Activated T-cell treated with anti-CD3 and anti-CD28 coated beads for 4 hours (primary cell): Measurements from ENCODE around the gene BICDL1.

ENCODE experiments used
- DNase-seq: peaks from one replicate; pipeline ENCODE4 v3.0.0-alpha.2; 2020

Gene BICDL1

DNA sequence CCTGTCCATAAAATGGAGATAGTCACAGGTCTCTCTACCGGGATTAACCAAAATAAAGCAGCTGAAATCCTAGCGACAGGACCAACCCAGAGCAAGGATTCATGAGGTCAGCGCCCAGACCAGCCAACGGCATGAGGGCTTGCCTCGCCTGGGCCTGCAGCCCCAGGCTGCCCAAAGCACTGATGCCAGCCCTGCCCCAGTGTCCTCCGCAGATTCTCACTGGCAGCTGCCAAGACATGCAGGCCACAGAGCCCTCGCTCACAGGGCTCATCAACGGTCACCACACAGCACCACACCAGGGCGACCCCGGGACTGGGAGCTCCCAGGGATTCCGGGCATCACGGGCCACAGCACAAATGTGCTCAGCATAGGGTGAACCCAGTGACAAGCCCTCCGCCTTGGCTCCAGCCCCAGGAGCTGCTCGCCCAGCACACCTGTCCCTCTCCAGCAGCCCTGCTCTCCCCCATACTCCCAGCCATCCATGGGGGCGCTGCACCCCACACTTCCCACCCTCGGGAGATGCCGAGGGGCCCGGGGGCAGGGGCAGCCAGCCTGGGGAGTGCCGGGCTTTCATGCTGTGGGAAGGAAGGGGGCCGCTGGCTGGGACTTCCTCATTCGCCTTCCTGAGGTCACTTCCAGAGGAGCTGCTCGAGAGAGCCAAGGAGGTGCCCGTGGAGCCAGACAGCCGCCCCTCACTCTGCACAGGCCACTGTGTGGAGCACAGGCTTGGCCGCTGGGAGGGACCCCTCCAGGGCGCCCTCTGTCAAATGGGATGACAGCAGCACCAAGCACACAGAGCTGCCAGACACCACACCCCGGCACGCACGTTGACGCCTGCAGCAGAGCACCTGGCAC lies 113.4 kb downstream of the BICDL1 start:
- DNase-seq, result no peak

DNA sequence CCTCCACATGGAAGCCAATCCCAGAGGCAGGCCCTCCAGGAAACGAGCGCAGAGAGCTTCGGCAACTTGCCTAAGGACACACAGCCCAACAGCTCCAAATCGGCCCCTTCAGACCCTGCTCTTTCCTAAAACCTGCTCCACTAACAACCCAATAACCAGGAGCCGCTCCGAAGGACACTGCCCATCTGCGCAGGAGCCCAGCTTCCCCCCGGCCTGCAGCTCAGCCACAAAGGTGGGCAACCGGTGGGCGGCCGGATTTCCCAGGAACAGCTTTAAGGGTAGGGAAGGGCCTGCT lies 114.0 kb downstream of the BICDL1 start:
- no peak for DNase-seq

DNA sequence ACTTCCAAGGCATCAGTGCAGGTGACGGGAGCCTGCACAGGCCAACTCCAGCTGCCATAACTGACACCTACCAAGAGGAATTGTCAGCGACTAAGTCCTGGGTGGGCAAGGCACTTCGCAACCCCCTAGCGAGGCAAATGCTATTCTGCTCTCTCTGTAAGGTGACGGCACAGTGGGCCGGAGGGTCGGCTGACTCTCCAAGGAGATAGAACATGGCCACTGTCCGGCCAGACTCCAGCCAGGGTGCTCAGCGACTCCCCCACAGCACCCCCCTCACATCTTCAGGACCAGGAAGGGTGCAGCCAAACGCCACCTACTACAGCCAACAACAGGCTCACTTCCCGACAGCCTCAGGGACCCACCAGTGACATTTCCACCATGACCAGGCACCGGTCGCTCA lies 114.3 kb downstream of the BICDL1 start:
- no peak for DNase-seq

DNA sequence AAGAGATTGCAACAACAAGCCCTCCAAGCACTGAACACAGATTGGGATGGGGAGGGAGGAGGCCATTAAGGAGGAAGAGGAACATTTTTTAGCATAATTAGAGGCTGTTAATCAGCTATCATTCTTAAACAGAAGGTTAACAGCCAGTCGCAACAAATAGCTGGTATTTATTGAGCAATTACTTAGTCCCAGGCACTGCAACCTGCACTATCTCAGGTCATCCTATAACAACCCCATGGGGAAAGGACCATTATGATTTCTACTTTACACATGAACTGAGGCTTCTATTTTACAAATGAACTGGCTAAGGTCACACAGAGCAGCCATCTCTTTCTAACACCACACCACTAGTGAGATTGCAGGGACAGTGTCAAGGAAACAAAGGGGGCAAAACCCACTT lies 117.1 kb downstream of the BICDL1 start:
- DNase-seq, result no peak

DNA sequence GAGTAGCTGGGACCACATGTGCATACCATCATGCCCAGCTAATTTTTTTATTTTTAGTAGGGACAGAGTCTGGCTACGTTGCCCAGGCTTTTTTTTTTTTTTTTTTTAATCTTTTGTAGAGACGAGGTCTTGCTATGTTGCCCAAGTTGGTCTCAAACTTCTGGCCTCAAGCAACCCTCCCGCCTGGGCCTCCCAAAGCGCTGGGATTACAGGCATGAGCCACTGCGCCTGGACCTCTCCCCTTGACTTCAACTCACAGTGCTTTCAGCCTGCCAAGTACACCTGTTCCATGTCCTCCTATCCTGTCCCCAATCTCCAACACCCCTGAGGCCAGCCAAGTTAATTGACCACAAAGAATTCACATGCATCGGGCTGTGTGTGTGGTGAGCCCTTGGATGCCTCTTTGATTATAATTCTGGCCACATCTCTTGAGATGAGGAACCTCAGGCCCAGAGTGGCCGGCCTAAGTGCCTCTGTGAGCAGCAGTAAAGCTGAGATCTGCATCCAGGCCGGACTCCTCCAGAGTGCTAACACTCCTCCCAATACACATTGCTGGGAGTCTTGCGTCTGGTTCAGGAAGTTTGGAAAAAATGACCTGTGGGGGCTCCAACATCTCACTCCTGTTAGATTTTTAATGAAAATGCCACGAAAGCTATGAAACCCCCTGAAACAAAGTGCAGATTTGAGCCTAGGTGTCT lies 120.7 kb downstream of the BICDL1 start:
- no peak for DNase-seq

DNA sequence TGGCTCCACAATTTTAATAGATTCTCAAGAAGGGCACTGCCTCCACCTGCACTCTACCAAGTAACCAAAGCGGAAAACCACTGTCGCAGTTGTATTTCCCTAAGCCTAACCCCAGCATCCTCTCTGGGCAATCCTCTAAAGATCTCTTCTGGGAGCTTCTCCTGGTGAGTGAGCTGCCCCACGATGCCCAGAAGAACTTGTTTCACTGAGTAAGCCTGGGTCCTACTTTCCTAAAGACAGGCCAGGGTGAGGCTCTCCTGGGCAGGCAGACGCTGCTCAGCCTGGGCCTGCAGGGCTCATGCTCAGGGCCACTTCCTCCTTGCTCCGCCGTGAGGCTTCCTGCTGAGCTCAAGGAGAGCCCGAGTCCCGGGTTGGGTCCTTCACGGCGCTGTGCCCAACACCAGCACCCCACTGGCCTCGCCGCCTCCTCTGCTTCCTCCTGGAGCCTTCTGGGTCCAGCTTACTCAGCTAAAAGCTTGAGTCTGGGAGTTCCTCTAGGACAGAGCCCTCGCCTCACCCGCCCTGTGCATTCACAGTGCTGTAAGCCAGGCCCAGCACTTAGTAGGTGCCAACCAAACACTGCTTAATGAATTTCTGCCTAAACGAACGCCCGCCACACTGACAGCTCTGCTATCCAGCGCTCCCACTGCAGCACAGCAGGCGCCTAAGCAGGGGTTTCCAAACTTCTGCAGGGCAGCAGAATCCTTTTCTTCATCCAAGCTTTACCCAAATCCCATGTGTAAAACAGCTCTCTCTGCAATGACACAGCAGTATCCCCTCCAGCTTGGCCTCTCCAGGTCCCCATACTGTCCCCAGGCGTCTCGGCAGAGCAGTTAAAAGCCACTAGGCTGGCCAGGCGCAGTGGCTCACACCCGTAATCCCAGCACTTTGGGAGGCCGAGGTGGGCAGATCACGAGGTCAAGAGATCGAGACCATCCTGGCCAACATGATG lies 121.8 kb downstream of the BICDL1 start:
- no peak for DNase-seq

DNA sequence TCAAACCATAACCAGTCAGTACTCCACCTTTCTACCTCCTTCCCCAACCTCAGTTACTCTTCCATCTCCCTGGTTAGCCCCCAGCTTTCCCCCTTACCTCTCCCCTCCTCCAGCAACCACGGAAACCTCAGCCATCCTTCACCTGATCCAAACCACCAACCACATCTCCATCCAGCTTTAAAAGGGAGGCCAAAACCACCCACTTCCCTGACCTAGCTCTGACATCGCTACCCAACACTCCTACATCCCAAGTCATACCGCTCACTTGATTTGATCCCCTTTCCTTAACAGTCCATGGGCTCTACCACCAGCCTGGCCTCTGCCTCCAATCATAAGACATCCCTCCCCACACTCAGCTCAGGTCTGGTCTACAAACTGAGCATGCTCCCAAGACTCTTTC lies 126.0 kb downstream of the BICDL1 start:
- no peak for DNase-seq

DNA sequence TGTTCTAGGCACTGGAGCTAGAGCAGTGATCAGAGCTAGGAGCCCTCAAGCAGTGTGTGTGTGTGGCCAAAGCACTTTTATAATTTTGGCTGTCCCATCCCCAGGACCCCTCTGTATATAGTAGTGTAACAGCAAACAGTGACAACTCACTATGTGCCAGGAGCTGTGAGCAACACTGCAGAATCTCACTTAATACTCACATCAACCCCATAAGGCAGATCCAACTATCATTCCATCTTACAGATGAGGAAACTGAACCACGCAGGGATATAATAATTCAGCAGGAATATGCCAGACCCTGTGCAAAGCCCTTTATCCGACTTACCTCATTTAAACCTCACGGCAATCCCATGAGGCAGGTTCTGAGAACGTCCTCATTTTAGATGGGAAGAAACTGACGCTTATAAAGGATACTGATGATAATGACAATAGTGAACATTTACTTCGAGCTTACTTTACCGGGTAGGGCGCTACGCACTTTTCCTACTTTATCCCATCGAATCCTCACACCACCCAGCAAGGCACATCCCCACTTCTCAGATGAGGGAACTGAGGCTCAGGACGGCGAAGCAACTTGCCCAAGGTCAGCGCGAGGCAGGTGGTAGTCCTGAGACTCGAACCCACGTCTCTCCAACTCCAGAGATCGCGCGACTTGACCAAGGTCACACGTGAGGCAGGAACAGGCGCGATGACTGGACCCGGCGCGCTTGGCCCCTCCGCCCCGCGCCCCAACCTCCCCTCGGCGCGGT lies 126.8 kb downstream of the BICDL1 start:
- no peak for DNase-seq

DNA sequence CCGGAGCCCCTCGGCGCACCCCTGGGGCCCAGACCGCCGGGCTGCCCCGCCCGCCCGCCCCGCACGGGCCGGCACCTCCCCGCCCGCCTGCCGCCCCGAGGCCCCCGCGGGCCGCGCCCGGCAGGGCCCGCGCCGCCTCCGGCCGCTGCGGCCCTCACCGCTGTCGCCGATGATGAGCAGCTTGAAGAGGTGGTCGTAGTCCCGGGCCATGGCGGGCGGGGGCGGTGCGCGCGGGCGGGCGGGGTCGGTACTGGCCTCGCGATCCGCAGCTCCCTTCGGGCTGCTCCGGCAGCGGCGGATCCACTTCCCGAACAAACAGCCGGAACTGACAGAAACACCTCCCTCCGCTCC lies 127.4 kb downstream of the BICDL1 start, which contains the start of gene RAB35:
Gene RAB35 (minus strand): TSS at position 313 of the 351 bp plus-strand sequence. CDS start 103 bp downstream, at position 210.
- no peak for DNase-seq

DNA sequence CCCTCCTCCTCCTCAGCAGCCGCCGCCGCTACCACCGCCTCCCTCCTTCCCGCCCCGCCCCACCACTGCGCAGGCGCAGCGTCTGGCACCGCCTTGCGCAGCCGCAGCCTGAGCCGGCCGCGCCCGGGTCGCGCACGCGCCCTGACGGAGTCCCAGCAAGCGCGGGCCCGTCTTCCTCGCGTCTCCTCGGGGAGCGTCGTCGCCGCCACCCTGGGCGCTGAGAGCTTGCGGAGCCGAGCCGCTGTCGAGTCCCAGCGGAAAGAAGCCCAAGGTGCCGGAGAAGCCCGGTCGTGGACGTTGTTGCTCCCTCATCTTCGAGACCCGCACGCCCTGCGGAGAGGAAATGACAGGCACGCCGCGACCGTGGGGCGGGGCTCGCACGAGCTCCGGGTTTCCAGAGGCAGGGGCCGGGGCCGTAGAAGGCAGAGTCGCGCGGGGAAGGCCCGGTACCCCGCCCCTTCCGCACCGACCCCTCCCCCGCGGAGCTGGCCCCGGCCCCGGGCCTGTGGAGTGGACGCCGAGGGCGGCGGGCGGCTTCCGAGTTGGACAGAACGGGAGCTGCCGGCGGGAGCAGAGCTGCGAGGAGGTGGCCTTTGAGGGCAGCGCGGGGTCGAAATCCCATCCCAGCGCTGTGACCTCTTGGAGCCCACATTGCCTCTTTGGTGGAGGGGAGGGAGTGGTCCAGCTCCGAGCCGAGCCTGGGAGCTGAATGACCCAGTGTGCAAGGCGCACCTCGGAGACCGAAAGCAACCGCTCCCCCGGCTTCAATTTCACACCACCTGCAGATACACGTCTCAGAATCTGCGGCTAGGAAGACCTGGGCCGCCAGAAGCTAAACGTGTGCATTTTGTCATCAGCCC lies 128.0 kb downstream of the BICDL1 start:
- peak; percentile 96 for DNase-seq

DNA sequence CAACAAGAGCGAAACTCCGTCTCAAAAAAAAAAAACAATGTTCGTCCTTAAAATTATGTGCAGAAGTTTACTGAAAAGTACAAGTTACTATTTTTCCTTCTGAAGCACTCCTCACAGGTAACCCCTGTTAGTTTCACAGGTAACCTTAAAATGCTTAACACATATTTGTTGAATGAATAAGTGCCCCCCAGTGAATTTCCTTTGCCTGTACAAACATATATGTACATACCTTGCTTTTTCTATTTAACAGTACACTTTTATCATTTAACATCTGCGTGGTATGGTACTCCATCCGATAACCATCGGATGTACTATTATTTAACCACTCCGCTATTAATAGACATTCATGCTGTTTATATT lies 128.9 kb downstream of the BICDL1 start:
- no peak for DNase-seq

DNA sequence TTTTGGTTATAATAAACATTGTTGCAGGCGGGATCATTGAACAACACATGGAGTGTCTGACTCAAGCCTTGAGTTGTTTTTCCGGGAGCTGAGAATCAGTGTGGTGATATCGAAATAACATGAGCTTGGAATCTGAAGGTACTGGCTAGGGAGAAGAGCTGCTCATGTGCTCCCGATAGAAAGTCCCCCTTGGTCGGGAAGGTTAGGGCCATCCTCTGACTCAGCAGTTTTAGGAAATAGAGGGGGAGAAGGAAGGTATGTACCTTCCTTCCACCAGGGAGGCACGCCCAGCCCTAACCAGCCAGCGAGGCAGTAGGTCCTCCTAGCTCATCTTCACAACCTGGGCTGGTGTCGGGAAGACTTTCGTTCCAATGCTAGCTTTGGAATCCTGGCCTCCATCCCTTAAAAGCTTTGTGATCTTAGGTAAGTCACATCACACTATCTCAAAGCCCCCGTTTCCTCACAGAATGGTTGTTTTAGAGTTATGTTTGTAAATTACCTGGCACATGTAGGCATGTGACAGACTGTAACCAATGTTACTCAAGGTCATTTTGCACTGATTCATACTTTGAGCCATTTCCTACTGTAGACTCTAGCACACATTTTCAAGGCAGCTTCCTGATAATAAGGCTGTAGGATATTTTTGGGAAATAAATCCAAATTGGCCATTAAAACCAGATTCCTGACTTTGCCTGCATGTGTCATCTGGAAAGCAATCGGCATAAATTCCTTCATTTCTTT lies 129.5 kb downstream of the BICDL1 start:
- DNase-seq, result no peak

DNA sequence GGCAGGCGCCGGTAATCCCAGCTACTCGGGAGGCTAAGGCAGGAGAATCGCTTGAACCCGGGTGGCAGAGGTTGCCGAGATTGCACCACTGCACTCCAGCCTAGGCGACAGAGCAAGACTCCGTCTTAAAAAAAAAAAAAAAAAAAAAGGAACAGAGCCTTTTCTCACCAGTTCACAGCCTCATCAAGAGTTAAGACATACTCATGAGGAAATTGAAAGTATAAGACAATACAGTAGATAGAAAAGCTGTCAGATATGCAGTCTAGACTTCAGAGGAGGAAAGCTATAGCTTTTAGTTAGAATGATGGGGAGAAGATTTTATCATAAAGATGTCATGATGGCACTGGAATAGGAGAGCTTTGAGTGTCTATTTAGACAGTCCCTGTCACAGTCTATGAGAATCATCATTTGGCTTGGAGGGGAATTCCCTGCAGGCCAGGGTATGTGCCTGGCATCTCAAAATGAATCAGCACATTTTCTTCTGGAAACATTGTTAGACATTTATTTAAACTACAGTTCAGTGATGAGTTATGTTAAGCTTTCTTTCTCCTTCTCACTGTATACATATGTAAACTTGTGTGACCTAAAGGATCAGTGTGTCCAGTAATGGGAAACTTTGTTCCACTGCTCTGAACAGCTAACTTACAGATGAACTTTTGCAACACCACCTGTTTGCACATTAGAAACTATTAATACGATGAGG lies 130.4 kb downstream of the BICDL1 start:
- no peak for DNase-seq

DNA sequence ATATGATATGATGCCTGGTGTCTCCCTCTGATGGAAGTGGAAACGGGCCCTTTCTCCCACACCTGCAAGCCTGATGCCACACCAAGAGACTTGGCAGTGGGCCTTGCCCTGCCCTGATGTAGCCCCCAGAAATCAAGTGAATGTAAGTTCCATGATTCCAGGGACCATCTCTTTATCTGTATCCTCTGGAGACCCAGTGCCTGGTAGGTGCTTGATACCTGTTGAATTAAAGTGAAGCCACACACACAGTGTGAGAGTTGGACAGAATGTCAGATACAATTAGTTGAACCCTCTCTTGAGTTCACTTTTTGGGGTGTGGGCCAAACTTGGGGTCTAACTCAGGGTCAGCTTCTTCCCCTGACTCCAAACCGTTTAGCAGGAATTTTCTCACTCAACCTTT lies 132.3 kb downstream of the BICDL1 start:
- no peak for DNase-seq

DNA sequence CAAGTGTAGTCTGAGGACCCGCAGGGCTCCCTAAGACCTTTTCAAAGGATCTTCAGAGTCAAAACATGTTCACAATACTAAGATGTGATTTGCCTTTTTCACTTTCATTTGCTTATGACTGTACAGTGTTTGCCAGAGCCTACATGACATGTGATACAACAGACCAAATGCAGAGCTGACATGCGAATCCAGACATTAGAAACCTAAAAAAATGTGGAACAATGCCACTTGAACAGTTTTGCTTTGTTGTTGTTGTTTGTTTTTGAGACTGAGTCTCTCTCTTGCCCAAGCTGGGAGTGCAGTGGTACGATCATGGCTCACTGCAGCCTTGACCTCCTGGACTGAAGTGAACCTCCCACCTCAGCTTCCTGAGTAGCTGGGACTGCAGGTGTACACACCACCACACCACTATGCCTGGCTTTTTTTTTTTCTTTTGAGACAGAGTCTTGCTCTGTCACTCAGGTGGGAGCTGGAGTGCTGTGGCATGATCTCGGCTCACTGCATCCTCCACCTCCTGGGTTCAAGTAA lies 132.8 kb downstream of the BICDL1 start:
- no peak for DNase-seq

DNA sequence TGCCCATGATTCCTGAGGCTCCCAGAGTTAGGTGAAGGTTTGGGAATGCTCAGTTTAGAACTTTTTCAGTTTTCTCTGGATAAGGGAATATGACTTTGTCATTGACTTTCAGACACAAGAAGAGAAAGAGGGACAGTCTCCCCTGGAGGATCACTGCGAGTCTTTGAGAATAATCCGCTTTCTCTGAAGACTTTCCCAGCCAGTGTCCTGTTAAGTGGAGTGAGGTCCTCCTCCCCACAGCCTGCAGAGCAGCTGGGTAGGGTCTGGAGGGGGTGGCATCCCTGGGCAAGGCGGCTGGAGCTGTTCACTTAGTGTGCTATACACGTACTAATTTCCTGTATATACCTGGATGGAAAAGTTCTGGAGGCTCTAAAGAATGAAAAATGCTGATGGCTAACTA lies 136.0 kb downstream of the BICDL1 start:
- no peak for DNase-seq

DNA sequence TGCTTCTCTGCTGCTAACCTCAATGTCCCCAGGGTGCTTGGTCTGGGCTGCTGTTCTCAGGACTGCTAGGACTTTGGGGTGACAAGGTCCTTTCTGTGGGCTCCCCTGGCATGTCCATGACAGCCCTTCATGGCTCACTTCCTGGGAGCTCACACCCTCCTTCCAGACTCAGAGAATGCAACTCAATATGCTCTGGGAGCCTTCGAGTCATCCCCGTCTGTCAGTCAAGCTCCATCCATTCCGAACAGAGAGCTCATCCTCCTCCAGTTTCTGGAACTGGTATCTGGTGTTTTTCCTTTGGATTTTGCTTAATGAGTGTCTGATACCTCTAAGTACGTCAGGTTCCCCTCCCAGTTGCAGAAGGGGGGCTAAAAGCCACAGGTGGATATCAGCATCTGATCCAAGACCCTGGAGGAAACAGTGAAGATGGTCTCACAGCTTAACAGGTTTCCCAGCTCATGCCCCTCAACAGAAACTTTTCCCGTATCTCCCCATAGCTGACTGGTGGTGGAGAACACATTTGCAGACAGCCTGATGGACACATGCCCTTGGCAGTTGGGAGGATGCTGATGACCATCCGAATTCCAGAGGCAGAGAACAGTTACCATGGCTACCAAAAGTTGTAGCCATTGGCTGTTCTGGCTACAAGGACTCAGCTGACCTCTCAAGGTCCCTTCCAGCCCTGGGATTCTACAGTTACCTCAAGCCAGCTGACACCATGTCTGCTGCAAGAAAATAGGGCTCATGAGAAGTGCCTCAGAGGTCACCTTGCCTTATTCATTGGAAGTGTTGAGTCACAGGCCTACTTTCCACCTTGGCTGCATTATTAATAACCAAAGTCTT lies 137.0 kb downstream of the BICDL1 start:
- DNase-seq, result no peak

DNA sequence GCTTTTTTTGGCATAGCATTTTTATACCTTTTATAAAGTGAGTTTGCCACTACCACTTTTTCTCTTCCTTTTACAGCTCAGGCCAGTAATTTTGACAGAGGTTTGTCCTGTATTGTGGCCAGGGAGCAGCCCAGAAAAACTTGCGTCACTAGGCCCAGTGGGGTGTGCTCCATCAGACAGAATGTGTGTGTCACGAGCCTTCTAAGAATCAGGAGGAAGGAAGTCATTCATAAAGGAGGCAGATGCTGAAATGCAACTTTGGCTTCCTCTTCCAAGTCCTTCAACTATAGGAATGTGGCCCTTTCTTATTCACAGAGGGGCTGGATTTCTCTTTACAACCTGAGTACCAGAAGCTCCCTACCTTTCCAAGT lies 137.6 kb downstream of the BICDL1 start:
- no peak for DNase-seq

DNA sequence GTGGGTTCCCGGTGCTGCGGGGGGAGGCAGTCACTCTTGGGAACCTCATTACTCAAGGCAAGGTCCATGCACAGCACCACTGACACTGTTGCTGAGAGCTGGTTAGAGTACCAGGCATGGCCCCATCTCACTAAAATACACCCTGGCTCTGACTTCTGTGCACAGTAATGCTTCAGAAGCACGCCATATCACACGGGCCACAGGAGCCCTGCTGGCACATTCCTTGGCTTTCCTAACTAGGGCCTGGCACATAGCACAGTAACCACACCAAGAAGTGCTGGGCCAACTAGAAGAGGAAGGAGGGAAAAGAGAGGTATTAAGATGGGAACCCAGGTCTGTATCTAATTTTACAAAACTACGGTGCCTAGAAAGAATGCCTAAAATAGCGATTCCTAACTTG lies 141.0 kb downstream of the BICDL1 start:
- DNase-seq, result no peak
